GM04503 (cell line): ENCODE data around the gene DNM3.

Experiments
- DNase-seq: peaks from one replicate; pipeline ENCODE4 v3.0.0-alpha.2; 2012; ENCODE audit warnings: low read depth

The DNM3 gene

DNA sequence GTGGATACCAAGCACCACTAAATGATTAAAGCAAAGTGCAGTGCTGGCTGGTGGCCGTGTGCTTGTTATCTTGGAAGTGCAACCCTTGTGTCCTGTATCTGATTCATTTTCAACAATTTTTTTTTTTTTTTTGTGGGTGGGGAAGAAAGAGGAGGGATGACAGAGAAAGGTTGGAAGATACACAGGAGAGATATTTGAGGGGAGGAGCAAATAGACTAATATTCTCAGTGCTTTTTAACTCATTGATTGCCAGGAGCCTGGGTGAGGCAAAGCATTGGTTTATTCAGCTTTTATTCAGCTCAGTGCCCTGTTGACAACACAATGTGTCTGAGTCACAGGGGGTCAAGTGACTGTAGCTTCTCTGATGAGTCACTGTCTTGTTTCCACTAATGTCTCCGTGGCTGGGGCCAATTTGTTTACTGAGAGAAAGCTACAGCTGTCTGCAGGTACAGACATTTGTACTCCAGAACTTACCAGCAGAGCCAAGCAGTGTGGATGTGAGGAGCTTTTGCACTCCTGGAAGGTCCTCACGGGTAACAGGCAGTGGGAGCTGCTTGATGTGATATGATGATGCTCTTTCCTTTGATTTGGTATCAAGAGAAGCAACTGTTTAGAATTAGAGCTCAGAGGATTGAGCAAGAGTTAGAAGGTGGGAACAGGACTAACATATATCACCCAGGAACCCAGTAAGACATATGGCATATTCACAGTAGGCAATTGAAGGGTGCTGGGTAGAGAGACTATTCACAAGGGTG lies 23.6 kb upstream of the DNM3 start:
- DNase-seq: peak; percentile 60

DNA sequence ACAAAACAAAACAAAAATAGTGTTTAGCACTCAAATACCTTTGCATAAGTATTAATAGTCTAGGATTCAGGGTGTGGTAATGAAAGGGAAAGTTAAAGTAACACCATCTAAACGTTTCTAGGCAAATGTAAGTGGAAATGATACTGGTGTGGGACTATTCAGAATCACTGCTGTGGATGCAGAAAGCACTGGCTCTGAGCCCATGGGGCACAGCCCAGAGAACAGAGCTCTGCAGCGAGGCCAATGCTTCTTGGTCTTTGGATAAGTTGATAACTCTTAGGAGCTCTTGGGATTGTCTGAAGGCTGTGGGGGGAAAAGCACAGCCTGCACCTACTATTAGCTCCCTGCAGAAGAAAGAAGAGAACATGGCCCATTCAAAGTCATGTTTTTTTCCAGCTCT lies 21.4 kb upstream of the DNM3 start:
- DNase-seq: no peak

DNA sequence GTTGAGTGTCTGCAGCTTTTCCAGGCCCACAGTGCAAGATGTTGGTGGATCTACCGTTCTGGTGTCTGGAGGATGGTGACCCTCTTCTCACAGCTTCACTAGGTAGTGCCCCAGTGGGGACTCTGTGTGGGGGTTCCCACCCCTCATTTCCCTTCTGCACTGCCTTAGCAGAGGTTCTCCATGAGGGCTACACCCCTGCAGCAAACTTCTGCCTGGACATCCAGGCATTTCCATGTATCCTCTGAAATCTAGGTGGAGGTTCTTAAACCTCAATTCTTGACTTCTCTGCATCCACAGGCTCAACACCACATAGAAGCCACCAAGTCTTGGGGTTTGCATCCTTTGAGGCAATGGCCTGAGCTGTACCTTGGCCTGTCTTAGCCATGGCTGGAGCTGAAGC lies 14.3 kb upstream of the DNM3 start:
- DNase-seq: no peak

DNA sequence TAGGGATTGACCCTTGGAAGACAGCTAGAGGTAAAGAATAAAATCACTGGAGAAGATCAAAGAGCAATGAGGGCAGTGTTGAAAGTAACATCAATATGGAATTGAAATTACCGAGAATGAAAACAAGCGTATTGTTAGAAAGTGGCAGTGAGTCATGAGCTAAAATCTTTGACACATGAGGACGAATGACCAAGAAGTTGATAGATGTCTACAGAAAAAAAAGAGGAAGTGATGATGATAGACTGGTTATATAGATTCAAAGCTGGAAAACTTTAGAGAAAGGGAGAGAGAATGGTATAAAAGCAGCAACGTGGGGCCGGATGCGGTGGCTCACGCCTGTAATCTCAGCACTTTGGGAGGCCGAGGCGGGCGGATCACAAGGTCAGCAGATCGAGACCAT lies 12.5 kb upstream of the DNM3 start:
- DNase-seq: no peak

DNA sequence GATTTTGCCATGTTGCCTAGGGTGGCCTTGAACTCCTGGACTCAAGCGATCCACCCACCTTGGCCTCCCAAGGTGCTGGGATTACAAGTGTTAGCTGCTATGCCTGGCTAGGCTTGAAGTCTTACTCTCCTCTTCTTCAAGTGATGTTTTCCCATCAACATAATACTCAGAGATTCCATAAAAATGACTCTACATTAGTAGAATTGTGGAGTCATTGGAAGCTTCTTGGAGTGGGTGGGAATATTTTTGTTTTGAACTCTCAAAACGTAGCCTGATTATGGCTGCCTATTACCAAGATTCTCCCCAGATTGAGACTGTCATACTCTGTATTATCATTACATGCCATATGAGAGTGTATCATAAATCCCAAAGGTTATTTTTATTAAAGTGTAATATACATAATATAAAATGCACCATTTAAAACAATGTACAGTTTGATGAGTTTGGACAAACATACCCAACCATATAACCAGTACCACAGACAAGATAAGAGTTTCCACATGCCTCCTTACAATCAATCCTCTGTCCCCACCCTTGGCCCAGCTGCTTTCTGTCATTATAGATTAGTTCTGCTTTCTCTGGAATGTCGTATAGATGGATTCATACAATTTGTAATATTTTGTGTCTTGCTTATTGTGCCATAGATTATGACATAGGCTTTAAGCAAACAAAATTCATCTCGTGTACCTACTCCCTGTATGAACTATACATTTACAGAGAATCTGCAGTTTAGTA lies 8.0 kb upstream of the DNM3 start:
- DNase-seq: peak; percentile 25

DNA sequence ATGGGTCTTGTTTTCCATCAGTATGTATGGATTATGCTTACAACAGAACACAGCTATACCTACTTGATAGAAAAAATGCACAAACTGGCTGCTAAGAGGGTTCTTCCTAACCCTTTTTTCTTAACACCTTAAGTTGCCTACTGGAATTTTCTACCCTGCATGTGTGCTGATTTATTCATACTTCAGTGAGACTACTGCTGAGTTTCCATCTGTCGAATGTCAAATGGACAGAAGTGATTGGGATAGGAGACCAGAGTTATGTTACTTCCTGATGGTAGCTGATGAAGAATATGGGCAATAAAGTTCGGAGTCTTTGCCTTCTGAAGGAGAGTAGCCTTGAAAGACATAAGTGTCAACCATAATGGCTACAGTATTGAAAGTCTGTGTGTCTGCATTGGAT lies 6.5 kb upstream of the DNM3 start:
- DNase-seq: no peak

DNA sequence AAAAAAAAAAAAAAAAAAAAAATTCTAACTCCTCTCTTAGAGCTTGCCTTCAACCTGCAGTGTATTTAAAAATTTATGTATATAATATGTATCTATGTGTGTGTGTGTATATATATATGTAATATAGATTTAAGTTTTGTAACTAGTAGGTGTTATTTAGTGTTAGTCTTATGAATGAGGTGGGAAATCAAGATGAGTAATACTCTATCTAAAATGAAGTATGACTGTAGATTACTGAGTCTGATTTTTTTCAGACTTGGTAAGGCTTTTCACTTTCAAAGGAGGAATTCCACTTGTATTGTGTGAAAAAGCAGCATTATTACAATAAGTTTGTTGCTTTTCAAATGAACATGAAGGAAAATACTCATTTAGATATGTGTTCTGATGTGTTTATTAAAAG lies 5.4 kb upstream of the DNM3 start:
- no peak for DNase-seq

DNA sequence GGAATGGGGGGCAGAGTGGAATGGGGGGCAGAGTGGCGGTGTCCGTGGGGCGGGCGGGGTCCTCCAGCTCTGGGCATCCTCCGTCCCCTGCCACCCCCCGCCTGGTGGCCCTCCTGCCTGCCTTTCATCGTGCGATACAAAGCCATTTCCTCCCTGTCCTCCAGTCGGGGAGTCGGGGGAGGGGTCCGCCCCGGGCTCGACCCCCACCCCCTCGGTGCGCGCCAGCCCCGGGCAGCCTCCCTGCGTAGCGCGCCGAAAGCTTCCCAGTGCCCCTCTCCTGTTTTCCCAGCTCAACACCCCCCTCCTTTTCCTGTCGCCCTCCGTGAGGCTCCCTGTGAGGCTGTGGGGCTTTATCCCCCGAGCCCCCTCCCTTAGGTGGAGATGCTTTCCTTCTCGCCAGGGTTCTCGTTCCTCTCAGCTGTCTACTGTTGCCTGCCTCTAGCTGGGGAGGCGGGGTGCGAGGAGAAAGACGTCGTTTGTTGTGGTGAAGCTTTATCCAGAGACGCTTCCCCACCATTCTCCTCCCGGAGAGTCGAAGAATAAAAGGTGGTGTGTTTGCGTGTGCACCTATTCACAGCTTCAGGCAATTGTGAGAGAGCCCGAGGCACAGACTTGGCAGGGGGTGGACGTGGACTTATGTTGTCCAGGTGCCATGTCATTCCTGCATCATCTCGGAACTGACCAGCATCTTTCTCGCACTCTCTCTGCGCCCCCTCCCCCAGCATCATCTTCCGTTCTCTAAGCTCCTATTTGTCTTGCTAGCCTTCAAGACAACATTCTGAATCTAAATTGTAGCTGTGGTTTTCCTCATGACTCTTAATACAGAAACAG lies 848 bp downstream of the DNM3 start:
- no peak for DNase-seq

DNA sequence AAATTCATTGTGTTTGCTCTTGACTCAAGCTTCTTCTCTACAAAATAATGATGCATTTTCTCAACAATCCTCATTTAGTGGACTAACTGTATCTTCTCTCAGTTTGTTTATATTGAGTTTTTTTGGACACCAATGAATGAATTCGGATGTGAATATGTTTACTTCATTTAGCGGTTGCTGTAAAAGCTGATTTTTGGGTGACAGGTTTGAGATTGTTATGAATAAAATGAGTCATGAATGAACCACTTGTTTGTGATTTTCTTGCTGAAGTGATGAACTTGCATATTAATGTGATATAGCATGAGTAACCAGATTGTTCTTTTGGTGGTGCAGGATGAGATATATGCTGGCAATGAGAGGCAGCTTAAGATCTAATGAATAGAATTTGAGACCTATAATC lies 3.1 kb downstream of the DNM3 start:
- DNase-seq: no peak

DNA sequence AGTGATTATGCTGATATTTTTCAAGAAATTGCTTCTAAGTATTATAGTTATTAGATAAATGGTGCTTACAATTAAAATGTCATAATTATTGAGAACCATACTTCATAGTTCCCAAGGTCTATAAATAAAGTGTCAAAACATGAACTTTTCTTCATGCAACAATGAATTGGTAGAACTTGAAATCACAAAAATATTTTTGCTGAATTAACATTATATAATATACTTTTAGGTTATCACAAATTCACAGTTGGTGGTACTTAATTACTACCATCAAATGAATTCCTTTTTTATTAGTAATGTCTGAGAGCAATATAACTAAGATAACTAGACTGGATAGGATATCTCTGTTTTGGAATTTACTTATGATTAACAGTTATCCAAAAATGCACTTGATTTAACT lies 4.7 kb downstream of the DNM3 start:
- DNase-seq: no peak

DNA sequence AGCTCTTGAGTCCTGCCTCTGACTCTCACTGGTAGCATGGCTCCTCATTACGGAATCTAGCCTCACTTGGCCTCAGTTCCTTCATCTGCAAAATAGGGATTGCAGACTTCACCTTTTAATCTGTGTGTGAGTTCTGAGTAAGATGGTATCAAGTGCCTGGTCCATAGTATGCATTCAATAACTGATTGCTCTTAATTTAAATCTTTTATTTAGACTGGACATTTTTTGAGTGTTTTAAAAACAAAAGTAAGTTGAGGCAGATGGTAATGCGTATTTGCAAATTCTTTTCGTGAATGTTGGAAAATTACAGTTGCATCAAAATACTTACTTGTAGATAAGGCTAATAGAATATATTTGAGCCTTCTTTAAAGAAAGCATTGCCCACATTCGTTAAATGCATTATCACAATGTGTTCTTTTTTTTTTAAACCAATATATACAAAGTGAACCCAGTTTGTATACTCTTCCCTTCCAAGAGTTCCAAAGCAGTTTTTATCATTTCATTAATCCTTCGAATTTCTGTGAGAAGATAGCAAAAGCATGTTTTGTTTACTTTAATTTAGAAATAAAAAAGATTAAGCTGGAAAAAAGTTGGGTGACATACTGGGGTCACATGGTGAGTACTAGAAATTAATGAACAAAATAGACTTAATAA lies 8.1 kb downstream of the DNM3 start:
- DNase-seq: no peak

DNA sequence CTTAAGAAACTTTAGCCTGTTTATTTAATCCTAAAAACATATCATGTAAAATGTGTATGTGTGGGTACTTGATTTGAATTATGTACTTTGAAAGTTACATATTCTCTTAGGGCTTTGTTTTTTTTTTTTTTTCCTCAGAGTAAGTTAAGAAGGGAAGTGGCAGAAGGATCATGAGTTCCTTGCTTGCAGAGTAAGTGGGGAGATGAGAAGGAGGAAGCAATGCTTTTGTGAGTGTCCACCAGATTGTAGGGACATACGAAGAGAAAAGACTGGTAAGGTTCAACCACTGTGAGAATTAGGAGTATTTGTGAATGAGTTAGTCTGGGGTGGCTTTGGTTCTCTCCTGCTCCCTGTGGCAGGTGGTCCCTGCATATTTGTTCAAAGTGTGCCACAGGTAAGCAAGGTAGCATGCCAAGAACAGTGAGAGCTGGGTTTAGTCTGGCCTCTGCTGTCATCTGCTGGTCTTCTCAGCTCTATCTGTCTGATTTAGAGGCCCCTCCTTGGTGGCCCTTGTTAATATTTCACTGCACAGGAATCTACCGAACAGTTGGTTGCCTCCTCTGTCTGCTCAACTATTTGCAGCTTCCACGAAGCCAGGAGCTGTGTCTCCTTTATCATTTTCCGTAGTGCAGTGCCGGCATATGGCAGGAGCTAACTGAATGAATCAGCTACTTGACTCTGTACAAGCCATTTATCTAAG lies 9.5 kb downstream of the DNM3 start:
- DNase-seq: no peak

DNA sequence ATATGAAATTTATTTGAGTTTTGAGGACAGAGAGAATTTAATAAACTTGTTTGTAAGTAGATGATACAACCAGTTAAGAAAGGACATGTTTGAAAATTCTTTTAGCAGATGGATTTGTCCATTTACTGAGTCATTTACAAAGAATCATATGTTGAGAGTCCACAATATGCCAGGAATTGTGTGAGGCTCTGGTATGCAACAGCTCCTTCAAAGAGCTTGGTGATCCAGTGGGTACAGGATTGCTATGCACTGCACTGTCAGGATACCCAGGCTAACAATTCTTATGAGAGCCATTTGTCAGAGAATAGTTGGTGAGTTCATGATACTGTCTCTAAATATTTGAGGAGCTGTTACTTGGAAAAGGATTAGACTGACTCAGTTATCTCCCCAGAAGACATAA lies 11.0 kb downstream of the DNM3 start:
- peak; percentile 69 for DNase-seq

DNA sequence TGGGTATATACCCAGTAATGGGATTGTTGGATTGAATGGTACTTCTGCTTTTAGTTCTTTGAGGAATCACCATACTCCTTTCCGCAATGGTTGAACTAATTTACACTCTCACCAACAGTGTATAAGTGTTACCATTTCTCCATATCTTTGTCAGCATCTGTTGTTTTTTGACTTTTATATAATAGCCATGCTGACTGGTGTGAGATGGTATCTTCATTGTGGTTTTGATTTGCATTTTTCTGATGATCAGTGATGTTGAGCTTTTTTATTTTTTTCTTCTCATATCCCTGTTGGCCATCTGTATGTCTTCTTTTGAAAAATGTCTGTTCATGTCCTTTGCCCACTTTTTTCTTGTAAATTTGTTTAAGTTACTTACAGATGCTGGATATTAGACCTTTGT lies 14.1 kb downstream of the DNM3 start:
- no peak for DNase-seq

DNA sequence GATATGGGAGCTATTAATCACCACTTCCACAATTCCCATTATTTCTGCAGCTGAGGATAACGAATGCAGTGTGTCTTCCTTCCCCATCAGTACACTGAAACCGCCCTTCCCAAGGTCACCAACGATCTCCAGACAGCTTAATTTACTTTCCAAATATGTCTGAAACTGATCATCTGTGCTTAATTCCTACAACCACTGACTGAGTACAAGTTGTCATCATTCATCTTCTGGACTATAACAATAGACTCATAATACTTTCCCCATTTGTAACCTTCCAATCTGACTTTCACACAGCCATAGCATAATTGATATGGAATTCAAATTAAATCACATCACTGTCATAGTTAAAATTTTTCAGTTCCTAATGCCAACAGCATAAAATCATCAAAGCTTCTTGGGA lies 17.4 kb downstream of the DNM3 start:
- DNase-seq: no peak

DNA sequence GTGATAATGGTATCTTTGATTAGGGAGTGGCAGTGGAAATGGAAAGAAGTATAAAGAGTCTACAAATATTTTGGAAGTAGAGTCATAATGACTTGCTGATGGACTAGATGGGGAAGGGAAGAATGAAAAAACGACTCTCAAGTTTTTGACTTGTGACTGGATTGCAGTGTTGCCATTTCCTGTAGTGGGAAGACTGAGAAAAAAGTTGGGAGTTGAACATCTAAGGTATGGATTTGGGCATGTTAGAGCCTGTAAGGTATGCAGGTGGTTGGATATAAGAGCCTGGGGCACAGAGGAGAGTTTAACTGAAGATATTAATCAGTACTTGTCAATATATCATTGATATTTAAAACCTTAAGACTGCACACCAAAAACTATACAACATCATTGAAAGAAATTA lies 19.4 kb downstream of the DNM3 start:
- DNase-seq: no peak

DNA sequence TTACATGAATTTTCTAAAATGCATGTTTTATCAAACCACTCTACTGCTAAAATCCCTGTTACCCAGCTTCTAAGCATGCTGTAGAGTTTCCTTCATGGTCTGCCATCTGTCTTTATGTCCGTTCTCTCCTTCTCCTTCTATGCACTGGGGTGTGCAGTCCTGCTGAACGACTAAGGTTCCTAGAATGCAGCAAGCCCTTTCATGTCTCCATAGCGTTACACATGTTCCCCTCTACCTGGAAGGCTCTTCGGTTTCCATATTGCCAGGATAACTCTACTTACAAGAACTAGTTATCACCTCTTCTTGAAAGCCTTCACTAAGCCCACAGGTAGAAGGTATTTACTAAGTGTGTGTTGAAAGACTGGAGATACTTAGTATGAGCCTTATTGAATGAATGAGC lies 22.2 kb downstream of the DNM3 start:
- DNase-seq: no peak

DNA sequence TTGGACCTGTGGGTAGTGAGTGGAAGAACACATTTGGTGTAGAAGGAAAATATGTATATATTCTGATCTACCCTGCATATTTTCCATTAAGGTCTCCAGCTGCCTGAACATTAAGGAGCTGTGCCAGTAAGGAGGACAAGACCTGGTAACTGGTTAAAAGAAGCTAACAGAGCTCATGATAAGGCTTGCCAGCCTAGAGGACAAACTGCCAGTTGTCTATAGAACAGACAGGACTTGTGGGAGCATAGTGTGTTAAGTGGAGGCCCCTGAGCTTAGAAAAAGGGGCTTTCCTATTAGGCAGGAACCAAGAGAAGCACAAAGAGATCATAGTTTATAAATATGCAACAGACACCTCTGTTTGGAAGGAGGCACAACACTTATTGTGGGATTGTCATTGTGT lies 23.0 kb downstream of the DNM3 start:
- no peak for DNase-seq

DNA sequence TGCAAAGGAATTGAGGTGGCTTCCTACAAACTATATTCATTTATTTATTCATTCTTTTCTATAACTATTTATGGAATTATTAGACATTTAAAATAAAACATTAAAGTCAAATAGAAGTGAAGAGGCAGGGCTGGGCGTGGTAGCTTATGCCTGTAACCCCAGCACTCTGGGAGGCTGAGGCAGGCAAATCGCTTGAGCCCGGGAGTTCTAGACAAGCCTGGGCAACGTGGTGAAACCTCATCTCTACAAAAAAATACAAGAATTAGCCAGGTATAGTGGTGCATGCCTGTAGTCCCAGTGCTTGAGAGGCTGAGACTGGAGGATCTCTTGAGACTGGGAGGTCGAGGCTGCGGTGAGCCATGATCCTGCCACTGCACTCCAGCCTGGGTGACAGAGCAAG lies 23.8 kb downstream of the DNM3 start:
- no peak for DNase-seq

DNA sequence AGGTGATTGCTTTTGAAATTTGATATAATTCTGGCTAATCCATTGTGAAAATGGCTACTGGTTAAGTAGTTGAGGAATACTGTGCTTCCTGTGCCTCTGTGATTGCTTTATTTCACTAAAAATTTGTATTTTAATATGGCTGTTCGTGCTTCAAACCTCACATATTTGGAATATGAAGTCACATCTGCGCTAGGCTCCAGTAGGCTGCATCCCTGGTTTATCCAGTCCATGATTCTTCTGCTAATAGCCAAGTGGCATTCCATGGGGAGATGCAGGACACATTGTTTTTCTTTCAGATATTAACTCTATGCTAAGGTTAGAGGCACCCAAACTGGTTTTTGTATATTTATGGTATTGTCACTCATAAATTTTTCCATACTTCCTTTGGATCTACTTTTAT lies 25.9 kb downstream of the DNM3 start:
- DNase-seq: no peak

DNA sequence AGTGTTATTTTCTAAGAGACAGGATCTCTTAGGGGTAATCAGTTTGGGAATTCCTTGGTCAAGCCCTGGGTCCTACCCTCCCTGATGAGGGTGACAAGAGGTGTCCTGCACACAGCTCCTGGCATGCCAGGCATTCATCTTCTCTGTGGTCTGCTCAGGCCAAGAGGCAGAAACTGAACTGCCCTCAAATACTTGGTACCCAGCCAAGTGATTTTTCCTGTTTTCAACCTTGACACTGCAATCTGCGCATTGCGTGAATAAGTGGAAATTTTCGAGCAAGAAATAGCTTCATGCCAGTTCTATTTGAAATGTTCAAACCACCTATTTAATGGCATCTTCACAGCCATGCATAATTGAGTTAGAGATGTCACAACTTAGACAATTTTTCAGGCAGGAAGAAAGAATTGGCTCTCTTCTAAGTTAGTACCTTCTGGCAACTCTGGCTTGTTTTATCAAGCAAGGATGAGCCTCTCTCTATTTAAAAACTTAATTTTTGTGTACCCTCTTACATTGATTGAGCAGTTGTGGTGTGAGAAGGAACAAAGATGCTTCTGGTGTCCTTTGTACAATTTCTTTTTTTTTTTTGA lies 27.0 kb downstream of the DNM3 start:
- DNase-seq: no peak

DNA sequence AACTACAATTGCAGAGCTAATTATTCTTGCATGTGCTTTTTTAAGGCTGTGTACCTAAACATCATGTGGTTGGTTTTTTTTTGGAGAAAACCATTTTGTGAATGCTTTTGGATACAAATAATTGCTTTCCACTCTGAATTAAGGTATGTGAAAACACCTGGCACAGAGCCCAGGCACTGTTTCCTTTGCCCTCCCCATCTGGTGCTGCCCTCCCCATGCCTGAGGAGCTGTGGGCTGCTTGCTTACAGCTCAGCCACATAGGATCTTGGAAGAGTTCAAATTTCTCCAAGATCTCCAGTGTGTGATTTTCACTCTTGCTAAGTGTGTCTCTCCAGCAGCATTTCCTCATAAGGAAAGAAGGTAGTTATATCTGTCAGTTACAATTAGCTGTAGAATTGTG lies 27.8 kb downstream of the DNM3 start:
- DNase-seq: no peak
